Measurements from ENCODE around the gene ARL15. TPM values are rescaled to one million over a fixed set of nuclear protein-coding genes. Genes with fewer than 3 reads are reported as not detected.

ARL15 gene
- total and polyA plus RNA-seq, 9 of the 15 experiments (the other 6 are each of a cell fraction or from before 2014, with no cell fraction given) = 18.5 to 80.4 (median 57.0) TPM

DNA sequence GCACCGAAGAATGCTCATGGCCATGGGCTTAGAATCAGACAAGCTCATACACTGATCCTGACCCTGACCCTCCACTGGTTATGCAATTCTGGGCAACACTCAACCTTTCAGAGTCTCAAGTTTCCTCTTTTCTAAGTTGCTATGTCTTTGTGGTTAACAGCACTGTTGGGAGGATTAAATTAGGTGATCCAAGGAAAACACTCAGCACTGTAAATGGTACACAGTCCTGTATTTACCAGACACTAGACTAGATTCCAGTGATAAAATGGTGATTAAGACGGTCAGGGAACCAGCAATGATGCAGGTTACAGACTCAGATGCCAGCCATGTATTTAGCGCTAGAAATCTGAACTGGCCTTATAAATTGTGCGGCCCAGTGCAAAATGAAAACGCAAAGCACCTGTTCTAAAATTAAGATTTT is 8.1 kb downstream of the ARL15 start (continued):
- TF ChIP-seq MAZ (CRISPR knock-in tag; conservative IDR thresholded peaks at IDR 0.05 in 1 of 2, IDR thresholded peaks at IDR 0.05 in 1 of 2) (no peak), GABPA (tag; conservative IDR thresholded peaks at IDR 0.05; ENCODE audit: low read depth) (no peak), TEAD4 (IDR thresholded peaks at IDR 0.05; ENCODE audit: low read length) (peak; percentile 35; the same call in 1 of the 2 replicates), TEAD4 (CRISPR knock-in tag; IDR thresholded peaks at IDR 0.05; ENCODE audit: borderline replicate concordance) (no peak), IRF2 (CRISPR knock-in tag; IDR thresholded peaks at IDR 0.05) (no peak), RBM22 (IDR thresholded peaks at IDR 0.05; ENCODE audit: low read depth, low read length, poor library complexity, severe bottlenecking) (no peak), NFRKB (IDR thresholded peaks at IDR 0.05; ENCODE audit: low read depth) (no peak), STAT5A (IDR thresholded peaks at IDR 0.05; ENCODE audit: borderline replicate concordance, low read length) (no peak), XRCC5 (IDR thresholded peaks at IDR 0.05; ENCODE audit: low read depth, low read length) (no peak), CEBPG (CRISPR knock-in tag; IDR thresholded peaks at IDR 0.05) (peak; percentile 96), CEBPG (tag; conservative IDR thresholded peaks at IDR 0.05 in 1 of 2, IDR thresholded peaks at IDR 0.05 in 1 of 2) (peak; percentile 91 to 93), NBN (IDR thresholded peaks at IDR 0.05; ENCODE audit: low read depth) (peak; percentile 82; the same call in 1 of the 2 replicates), SMARCA4 (IDR thresholded peaks at IDR 0.05) (peak; percentile 46; the same call in 1 of the 2 replicates), SMARCE1 (IDR thresholded peaks at IDR 0.05) (peak; percentile 56; the same call in 1 of the 2 replicates), FIP1L1 (IDR thresholded peaks at IDR 0.05; ENCODE audit: low read depth, low read length, poor library complexity, severe bottlenecking) (no peak)
- TF ChIP-seq, protein P1, sequence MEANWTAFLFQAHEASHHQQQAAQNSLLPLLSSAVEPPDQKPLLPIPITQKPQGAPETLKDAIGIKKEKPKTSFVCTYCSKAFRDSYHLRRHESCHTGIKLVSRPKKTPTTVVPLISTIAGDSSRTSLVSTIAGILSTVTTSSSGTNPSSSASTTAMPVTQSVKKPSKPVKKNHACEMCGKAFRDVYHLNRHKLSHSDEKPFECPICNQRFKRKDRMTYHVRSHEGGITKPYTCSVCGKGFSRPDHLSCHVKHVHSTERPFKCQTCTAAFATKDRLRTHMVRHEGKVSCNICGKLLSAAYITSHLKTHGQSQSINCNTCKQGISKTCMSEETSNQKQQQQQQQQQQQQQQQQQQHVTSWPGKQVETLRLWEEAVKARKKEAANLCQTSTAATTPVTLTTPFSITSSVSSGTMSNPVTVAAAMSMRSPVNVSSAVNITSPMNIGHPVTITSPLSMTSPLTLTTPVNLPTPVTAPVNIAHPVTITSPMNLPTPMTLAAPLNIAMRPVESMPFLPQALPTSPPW (CRISPR knock-in tag; IDR thresholded peaks at IDR 0.05) = no peak
- TF ChIP-seq, protein P2, sequence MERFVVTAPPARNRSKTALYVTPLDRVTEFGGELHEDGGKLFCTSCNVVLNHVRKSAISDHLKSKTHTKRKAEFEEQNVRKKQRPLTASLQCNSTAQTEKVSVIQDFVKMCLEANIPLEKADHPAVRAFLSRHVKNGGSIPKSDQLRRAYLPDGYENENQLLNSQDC (CRISPR knock-in tag; IDR thresholded peaks at IDR 0.05) = no peak
- TF ChIP-seq, protein P3, sequence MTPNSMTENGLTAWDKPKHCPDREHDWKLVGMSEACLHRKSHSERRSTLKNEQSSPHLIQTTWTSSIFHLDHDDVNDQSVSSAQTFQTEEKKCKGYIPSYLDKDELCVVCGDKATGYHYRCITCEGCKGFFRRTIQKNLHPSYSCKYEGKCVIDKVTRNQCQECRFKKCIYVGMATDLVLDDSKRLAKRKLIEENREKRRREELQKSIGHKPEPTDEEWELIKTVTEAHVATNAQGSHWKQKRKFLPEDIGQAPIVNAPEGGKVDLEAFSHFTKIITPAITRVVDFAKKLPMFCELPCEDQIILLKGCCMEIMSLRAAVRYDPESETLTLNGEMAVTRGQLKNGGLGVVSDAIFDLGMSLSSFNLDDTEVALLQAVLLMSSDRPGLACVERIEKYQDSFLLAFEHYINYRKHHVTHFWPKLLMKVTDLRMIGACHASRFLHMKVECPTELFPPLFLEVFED (CRISPR knock-in tag; conservative IDR thresholded peaks at IDR 0.05) = no peak
- TF ChIP-seq, protein P4, sequence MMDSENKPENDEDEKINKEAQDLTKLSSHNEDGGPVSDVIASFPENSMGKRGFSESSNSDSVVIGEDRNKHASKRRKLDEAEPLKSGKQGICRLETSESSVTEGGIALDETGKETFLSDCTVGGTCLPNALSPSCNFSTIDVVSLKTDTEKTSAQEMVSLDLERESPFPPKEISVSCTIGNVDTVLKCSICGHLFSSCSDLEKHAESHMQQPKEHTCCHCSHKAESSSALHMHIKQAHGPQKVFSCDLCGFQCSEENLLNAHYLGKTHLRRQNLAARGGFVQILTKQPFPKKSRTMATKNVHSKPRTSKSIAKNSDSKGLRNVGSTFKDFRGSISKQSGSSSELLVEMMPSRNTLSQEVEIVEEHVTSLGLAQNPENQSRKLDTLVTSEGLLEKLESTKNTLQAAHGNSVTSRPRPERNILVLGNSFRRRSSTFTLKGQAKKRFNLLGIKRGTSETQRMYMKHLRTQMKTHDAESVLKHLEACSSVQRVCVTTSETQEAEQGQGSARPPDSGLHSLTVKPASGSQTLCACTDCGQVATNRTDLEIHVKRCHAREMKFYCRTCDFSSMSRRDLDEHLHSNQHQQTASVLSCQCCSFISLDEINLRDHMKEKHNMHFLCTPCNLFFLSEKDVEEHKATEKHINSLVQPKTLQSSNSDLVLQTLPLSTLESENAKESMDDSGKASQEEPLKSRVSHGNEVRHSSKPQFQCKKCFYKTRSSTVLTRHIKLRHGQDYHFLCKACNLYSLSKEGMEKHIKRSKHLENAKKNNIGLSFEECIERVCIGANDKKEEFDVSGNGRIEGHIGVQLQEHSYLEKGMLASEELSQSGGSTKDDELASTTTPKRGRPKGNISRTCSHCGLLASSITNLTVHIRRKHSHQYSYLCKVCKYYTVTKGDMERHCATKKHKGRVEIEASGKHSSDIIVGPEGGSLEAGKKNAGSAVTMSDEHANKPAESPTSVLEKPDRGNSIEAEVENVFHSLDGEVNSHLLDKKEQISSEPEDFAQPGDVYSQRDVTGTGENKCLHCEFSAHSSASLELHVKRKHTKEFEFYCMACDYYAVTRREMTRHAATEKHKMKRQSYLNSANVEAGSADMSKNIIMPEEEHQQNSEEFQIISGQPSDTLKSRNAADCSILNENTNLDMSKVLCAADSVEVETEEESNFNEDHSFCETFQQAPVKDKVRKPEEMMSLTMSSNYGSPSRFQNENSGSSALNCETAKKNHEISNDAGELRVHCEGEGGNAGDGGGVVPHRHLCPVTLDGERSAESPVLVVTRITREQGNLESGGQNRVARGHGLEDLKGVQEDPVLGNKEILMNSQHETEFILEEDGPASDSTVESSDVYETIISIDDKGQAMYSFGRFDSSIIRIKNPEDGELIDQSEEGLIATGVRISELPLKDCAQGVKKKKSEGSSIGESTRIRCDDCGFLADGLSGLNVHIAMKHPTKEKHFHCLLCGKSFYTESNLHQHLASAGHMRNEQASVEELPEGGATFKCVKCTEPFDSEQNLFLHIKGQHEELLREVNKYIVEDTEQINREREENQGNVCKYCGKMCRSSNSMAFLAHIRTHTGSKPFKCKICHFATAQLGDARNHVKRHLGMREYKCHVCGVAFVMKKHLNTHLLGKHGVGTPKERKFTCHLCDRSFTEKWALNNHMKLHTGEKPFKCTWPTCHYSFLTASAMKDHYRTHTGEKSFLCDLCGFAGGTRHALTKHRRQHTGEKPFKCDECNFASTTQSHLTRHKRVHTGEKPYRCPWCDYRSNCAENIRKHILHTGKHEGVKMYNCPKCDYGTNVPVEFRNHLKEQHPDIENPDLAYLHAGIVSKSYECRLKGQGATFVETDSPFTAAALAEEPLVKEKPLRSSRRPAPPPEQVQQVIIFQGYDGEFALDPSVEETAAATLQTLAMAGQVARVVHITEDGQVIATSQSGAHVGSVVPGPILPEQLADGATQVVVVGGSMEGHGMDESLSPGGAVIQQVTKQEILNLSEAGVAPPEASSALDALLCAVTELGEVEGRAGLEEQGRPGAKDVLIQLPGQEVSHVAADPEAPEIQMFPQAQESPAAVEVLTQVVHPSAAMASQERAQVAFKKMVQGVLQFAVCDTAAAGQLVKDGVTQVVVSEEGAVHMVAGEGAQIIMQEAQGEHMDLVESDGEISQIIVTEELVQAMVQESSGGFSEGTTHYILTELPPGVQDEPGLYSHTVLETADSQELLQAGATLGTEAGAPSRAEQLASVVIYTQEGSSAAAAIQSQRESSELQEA (IDR thresholded peaks at IDR 0.05; ENCODE audit: low read depth) = no peak

All from K562 (cell line).